ENCODE results near the gene PLS1.
"Not testable (repeated sequence)": the region's sequence is repeated elsewhere in the genome, so short reads cannot be mapped to it uniquely, and the experiment has no call there.

PLS1 gene, protein sequence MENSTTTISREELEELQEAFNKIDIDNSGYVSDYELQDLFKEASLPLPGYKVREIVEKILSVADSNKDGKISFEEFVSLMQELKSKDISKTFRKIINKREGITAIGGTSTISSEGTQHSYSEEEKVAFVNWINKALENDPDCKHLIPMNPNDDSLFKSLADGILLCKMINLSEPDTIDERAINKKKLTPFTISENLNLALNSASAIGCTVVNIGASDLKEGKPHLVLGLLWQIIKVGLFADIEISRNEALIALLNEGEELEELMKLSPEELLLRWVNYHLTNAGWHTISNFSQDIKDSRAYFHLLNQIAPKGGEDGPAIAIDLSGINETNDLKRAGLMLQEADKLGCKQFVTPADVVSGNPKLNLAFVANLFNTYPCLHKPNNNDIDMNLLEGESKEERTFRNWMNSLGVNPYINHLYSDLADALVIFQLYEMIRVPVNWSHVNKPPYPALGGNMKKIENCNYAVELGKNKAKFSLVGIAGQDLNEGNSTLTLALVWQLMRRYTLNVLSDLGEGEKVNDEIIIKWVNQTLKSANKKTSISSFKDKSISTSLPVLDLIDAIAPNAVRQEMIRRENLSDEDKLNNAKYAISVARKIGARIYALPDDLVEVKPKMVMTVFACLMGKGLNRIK

DNA sequence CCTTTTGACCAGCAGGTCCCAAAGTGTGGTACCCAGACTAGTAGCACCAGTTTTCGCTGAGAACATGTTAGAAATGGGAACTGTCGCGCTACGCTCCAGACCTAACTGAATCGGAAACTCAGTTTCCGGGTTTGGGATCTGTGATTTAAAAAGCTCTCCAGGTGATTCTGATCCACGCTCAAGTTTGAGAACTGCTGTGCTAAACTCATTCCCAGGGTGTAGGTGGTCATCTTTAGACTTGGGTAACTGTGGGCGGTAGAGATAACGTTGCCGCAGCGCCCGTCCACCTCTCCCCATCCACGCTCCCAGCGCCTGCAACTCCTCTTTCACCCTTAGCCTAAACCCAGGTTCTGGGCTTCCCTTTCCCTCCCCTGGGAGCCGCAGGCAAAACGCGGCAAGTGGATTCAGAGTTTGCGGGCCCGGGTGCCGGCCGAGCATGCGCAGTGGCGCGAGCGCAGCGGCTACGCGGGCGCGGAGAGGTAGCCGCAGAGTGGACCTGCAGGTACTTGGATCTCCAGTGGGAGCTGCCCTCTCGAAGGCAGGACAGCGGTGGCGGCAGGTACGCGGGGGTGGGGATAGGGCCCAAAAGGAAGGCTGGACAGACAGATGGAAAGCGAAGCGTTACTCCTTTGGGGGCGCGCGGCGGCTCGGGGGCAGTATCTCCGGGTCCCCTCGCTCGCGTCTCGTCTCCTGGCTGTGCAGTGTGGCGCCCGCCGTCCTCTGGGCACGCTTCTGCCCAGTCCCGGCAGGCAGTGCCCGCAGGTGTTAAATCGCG, at the start of gene PLS1:
Gene PLS1, plus strand, starts transcription at position 443 of the 775 bp plus-strand sequence. CDS start 67,845 bp downstream, outside the sequence.
- peak; percentile 62 to 65 for DNase-seq (ENCODE audit: low read depth in 2 of 2, low spot score in 1 of 2)

DNA sequence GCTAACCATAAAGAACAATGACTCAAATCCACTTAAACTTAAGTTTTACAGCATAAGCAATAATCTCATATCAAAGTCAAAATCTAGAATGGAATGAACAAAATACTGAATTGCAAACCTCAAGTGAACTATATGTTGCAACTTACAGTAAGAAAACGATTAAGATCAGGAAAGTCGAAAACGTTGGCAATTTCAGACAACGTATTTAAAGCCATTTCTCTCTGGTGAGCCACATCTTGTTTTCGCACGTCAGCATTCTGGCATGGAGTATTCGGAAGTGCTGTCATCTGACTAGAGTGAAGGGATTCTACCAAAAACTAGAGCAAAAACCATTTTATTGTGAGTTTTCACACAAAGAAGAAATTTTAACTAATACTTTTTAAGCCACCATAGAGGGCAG, 46.2 kb upstream of the PLS1 start:
- DNase-seq (ENCODE audit: low read depth in 2 of 2, low spot score in 1 of 2): no peak

DNA sequence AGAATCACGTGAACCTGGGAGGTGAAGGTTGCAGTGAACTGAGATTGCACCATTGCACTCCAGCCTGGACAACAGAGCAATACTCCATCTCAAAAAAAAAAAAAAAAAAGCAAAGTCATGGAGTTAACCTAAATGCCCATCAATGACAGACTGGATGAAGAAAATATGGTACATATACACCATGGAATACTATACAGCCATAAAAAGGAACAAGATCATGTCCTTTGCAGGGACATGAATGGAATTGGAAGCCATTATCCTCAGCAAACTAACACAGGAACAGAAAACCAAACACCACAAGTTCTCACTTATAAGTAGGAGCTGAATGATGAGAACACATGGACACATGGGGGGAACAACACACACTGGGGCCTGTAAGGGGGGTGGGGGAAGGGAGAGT, 43.6 kb upstream of the PLS1 start:
- not testable (repeated sequence) for DNase-seq (ENCODE audit: low read depth in 2 of 2, low spot score in 1 of 2)

DNA sequence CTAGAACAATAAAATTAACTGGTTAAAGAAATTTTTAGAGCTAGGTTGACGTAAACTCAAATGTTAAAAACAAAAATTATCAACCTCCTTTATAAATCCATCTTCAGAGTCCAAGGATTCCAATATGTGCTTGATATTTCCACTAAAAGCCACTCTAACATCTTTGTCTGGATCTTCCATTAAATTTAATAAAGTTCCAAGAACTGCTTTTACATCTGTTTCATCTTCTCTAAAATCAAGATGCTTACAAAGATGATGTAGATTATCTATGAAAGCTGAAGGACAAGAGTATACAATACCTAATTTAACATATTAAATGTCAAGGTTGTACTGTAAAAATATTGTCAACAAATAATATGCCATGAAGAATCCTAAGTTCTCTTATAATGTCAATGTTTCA, 42.5 kb upstream of the PLS1 start:
- no peak for DNase-seq (ENCODE audit: low read depth in 2 of 2, low spot score in 1 of 2)

DNA sequence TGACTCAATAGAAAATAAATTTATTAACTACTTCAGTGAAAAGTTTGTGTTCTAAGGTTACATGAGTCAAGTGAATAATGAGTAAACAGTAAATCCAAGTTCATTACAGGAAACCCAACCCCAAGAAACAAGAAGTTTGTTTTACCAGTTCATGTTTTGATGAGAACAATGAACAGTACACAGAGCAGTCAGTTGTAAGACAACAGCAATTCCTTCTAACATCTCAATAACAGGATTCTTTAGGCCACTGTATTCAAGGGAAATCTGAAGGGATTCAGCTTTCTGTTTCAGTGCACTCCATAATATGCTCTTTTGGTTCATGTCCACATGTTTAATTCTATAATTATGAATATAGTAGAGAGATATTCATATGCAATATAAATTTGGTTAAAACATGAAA, 36.1 kb upstream of the PLS1 start:
- no peak for DNase-seq (ENCODE audit: low read depth in 2 of 2, low spot score in 1 of 2)

DNA sequence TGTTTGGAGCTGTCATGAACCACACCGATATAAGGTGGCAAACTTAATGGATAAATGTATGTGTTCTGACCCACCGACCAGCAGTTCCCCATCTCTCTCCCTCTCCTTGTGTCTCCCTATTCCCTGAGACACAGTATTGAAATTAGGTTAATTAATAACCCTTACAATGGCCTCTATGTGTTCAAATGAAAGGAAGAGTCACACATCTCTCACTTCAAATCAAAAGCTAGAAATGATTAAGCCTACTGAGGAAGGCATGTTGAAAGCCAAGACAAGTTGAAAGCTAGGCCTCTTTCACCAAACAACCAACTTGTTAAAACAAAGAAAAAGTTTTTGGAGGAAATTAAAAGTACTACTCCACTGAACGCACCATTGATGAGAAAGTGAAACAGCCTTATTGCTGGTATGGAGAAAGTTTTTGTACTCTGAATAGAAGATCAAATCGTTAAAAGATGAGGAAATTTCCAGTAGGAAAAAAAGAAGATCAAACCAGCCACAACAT, 32.6 kb upstream of the PLS1 start:
- no peak for DNase-seq (ENCODE audit: low read depth in 2 of 2, low spot score in 1 of 2)

DNA sequence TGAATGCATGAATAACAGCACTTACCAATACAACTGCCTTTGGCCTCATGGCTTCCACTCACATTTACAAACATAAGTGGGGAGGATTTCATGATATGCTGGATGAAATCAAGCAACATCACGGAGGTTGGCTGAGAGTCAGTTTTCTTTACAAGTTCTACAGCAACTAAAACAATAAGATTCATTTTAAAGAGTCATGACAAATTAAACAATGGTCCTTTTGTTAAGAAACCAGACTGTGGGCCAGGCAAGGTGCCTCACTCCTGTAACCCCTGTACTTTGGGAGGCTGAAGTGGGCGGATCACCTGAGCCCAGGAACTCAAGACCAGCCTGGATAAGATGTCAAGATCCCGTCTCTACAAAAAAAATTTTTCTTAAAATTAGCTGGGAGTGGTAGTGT, 30.1 kb upstream of the PLS1 start:
- DNase-seq (ENCODE audit: low read depth in 2 of 2, low spot score in 1 of 2): no peak

DNA sequence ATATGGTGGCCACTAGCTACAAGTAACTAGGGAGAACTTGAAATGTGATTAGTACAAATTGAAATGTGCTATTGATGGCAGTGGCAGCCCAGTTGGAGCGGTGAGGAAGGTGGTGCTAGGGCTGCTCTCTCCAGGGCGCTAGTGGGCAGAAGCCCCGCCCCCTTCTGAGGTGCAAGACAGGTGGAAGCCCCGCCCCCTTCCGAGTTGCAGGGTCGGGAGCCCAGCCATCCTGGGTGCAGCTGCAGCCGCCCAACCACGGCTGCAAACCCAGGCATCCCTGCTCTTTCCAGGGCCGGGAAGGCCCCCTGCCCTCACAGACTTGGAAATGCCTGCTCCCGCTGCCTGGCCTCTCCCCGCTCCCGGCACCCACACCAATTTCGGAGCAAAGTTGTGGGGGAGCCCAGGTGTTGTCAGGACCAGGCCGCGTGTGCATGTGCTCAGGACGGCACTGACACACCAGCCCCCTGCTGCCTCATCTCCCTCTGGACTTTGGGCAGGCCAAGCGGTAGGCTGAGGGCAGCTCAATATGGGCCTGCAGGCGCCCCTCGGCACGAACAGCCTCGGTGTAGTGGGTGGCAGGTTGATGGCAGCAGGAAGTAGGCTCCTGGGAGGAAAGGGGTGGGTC, 27.7 kb upstream of the PLS1 start:
- DNase-seq (ENCODE audit: low read depth in 2 of 2, low spot score in 1 of 2): no peak

DNA sequence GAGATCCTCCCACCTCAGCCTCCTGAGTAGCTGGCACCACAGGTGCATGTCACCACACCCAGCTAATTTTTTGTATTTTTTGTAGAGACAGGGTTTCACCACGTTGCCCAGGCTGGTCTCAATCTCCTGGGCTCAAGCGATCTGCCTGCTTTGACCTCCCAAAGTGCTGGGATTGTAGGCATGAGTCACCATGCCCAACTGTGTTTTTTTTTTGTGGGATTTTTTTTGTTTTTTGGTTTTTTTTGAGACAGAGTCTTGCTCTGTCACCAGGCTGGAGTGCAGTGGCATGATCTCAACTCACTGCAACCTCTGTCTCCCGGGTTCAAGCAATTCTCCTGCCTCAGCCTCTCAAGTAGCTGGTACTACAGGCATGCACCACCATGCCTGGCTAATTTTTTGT, 26.8 kb upstream of the PLS1 start:
- not testable (repeated sequence) for DNase-seq (ENCODE audit: low read depth in 2 of 2, low spot score in 1 of 2)

DNA sequence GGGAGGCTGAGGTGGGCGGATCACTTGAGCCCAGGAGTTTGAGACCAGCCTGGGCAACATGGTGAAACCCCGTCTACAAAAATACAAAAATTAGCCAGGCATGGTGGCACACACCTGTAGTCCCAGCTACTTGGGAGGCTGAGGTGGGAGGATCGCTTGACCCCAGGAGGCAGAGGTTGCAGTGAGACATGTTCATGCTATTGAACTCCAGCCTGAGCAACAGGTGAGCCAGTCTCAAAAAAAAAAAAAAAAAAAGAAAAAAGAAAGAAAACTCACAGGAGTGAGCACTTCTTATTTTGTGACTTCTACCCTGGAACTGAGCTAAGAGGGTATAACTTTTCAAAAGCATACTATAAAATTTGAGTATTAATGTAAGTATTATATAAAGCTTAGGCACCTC, 22.0 kb upstream of the PLS1 start:
- DNase-seq (ENCODE audit: low read depth in 2 of 2, low spot score in 1 of 2): not testable (repeated sequence)

DNA sequence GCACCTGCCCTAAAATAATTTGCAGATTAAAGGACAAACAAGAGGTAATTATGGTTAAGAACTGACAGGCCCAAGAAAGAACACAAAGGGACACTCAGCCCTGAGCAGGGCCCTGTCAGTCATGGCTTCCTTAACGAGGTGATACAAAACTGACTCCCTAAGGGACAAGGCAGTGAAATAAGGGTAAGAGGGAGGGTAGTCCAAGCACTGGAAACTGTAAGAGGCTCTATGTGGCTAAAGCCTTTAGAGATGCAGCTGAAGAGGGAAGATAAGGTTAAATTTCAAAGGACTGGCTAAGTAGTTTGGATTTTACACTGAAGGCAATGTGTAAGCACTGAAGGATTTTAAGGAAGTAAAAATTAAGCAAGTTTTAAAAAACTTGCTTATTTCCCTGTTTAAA, 21.5 kb upstream of the PLS1 start:
- no peak for DNase-seq (ENCODE audit: low read depth in 2 of 2, low spot score in 1 of 2)

DNA sequence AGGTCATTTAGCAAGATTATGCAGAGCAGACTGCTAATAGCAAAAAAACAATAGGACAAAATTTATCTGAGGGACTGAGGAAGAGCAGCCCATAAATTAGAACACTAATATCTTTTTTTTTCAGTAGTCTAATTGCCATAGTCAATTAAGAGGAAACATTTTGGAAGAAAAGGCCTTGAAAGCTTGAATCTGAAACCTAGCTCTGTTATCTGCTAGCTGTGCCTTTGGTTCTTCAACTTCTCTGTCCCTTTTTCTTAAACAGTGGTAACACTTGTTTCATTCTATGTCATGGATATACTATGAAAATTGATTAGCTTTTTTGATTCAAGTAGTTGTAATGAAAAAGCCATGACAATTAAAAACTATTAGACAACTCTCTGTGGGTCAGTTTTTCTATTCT, 19.4 kb upstream of the PLS1 start:
- no peak for DNase-seq (ENCODE audit: low read depth in 2 of 2, low spot score in 1 of 2)

DNA sequence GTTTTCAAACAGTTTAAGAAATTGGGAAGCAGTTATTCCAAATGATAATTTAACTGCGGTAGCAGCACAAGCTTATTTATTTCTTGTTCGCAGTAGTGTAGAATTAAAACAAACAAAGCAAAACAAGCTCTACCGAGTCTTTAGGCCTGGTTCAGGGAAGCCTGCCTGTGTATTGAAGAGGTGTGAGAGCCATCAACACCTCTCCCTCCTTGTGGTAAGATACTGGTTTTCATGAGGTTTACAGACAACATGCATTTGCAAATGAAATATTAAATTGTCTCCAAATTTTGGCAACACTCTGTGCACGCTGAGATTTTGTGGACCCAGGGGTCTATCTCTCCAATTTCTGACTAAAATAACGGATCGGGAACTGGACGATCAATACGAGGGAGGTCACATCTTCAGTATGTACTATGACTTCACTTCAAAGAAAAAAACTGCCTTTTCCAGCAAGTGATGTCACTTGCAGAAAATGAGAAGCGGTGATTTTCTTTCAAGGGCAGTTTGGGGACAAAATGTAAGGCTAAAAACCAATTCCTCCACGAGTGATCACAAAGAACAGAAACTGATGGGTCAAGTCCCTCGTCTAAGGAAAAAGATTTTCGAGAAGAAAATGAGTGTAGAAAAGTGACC, 18.4 kb upstream of the PLS1 start:
- DNase-seq (ENCODE audit: low read depth in 2 of 2, low spot score in 1 of 2): no peak

DNA sequence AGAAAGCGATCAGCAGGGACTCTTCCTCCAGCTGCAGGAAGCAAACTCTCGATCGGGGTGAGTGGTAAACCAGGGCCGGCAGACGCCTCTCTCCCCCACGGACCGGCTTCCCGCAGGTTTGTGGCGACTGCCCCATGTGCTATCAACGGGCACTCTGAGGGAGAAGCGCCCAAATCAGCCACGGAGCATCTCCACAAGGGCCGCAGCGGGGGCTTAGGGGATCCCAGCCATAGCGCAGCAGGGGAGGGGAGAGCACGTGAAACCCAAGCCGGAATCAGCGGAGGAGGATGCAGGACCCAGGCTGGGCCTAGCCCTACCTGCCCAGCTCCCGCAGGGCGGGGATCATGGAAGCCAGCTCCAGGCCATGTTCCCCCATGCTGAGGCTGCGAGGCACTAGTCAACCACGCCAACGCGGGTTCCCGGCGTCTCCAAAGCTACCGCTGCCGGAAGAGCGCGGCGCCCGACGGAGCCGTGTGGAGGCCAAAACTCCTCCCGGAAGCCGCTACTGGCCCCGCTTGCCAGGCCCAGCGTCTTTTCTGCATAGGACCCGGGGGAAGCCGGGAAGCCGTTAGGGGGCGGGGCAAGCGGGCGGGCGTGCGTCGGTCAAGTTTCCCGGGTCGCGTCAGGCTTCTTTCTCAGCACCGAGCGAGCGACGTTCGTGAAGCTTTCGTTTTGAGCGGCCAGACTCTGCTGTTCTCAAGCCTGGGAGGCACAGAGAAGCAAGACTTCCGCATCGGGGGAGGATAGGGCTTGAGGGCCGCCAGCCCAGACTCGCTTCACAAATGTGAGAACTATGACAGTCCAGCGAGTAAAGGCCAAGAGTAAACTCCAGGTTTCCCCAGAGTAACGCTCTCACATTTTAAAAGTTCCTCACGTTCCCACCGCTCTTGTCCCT, 17.6 kb upstream of the PLS1 start, which contains the start of gene ATR:
Gene ATR, minus strand, starts transcription at position 405 of the 895 bp plus-strand sequence. Its CDS starts 29 bp downstream, at position 376.
- DNase-seq (ENCODE audit: low read depth in 2 of 2, low spot score in 1 of 2): peak; percentile 87 to 93

DNA sequence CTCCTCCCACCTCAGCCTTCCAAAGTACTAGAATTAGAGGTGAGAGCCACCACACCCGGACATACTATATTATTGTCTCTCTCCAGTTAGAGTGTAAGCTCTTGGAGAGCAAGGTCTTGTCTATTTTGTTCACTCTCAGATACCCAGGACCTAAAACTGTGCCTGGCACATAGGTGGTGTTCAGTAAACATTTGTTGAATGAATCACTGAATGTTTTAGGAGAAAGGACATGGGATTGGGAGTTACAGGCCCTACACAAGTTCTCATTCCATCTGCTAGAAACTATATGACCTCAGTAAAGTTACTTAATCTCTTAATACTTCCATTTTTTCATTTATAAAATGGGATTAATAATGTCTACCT, 16.2 kb upstream of the PLS1 start:
- no peak for DNase-seq (ENCODE audit: low read depth in 2 of 2, low spot score in 1 of 2)

DNA sequence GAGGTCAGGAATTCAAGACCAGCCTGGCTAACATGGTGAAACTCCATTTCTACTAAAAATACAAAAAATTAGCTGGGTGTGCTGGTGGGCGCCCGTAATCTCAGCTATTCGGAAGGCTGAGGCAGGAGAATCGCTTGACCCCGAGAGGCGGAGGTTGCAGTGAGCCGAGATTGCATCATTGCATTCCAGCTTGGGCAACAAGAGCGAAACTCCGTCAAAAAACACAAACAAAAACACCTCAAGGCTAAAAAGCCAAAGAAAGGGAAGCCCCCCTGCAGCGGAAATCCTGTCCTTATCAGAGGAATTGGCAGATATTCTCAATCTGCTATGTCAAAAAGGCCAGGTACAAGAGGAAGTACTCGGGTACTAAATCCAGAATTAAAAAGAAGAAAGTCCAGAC, 15.1 kb upstream of the PLS1 start:
- DNase-seq (ENCODE audit: low read depth in 2 of 2, low spot score in 1 of 2): not testable (repeated sequence)

DNA sequence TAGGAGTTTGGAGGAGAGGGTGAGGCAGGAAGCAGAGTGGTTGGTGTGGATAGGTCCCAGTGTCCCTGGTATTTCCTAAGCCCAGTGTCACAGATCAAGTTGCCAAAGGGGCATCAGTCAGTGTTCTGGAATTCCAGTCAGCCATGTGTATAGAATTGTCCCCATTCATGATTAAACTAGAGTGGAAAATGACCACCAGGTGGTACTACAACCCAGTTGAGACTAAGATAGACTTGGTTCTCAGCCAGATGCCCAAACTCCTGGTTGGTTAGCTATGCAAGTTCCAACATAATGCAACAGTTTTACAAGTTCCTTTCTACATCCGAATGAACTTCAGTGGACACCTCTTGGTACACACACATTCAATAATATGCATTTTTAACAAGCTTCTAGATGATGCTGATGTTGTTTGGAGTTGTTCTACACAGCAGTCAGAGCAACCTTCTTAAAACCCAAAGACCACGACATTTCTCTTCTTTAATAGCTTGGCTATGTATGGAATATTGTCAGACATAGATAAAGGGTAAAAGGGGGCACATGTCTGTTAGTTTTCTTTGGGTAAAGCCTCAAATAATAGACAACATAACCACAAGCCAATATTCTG, 9.3 kb upstream of the PLS1 start:
- no peak for DNase-seq (ENCODE audit: low read depth in 2 of 2, low spot score in 1 of 2)

DNA sequence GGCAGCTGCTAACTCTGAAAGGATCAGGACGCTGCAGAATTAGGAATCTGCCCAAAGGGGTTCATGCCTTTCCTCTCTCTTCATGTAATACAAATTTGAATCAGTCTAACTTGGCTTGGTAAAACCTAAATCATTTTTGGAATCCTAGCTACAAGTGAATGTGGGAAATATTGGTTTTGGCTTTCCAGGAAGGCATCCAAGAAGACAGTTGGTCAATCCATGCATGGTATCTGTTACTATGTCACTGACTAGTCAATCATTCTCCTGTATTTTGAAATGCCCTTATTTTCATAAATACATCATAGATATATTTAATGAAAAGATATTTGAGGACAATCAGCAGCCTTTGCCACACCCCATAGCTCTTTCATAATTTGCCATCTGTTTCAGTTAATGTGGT, 7.5 kb upstream of the PLS1 start:
- no peak for DNase-seq (ENCODE audit: low read depth in 2 of 2, low spot score in 1 of 2)

DNA sequence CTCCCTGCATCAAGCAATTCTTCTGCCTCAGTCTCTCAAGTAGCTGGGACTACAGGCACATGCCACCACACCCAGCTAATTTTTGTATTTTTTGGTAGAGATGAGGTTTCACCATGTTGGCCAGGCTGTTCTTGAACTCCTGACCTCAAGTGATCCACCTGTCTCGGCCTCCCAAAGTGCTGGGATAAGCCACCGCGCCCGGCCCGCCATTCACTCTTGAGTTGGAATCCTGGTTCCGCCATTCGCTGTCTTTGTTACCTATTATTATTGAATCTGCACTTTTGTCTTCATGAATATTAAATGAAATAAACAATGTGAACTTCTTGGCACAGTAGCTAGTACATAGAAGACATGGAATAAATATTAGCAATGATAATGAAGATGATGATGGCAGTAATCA, 3.9 kb upstream of the PLS1 start:
- DNase-seq (ENCODE audit: low read depth in 2 of 2, low spot score in 1 of 2): not testable (repeated sequence)
